MM.1S (cell line): Measurements from ENCODE around the gene TMEM60.
"Not testable (repeated sequence)": the region's sequence is repeated elsewhere in the genome, so short reads cannot be mapped to it uniquely, and the experiment has no call there.

ENCODE experiments used
- DNase-seq: peaks from one replicate; pipeline ENCODE4 v3.0.0-alpha.2; 2015
- H2AFZ ChIP-seq: fragments of 300-600 bp; sonication (generic); 2 replicates; pipeline ENCODE4 v1.6.0; 2016; ENCODE audit warnings: antibody characterized with exemption, low read length
- H3F3A ChIP-seq: fragments of 300-600 bp; sonication (generic); 2 replicates; pipeline ENCODE4 v1.6.1; 2016; ENCODE audit warnings: mild to moderate bottlenecking, antibody characterized with exemption, low read length, moderate library complexity, mixed read lengths; ENCODE audit not compliant: insufficient read depth
- H3K27ac ChIP-seq: fragments of 300-600 bp; sonication (generic); 2 replicates; pipeline ENCODE4 v1.5.1; 2016; ENCODE audit warnings: mild to moderate bottlenecking, low read length
- H3K27me3 ChIP-seq: fragments of 300-600 bp; sonication (generic); replicated peaks from 2 replicates; pipeline ENCODE4 v1.6.0; 2016; ENCODE audit warnings: low read length; ENCODE audit not compliant: insufficient read depth
- H3K36me3 ChIP-seq: fragments of 300-600 bp; sonication (generic); replicated peaks from 2 replicates; pipeline ENCODE4 v1.6.1; 2016; ENCODE audit warnings: mild to moderate bottlenecking, low read length, mixed read lengths; ENCODE audit not compliant: insufficient read depth
- H3K4me1 ChIP-seq: fragments of 300-600 bp; sonication (generic); 2 replicates; pipeline ENCODE4 v1.6.1; 2016; ENCODE audit warnings: low read length, mixed read lengths
- H3K4me2 ChIP-seq: fragments of 300-600 bp; sonication (generic); 2 replicates; pipeline ENCODE4 v1.6.0; 2016; ENCODE audit warnings: low read depth, low read length
- H3K4me3 ChIP-seq: fragments of 300-600 bp; sonication (generic); 2 replicates; pipeline ENCODE4 v1.5.1; 2016; ENCODE audit warnings: low read length, mixed read lengths
- H3K79me2 ChIP-seq: fragments of 300-600 bp; sonication (generic); 2 replicates; pipeline ENCODE4 v1.6.1; 2016; ENCODE audit warnings: mixed run types, low read length, mixed read lengths
- H3K9ac ChIP-seq: fragments of 300-600 bp; sonication (generic); 2 replicates; pipeline ENCODE4 v1.6.1; 2016; ENCODE audit warnings: low read length, mixed read lengths
- H3K9me2 ChIP-seq: fragments of 300-600 bp; sonication (generic); replicated peaks from 2 replicates; pipeline ENCODE4 v1.6.1; 2016; ENCODE audit warnings: mild to moderate bottlenecking, low read length, mixed read lengths; ENCODE audit not compliant: insufficient read depth
- H3K9me3 ChIP-seq: fragments of 300-600 bp; sonication (generic); replicated peaks from 2 replicates; pipeline ENCODE4 v1.6.1; 2016; ENCODE audit warnings: mild to moderate bottlenecking, low read length, mixed read lengths; ENCODE audit not compliant: insufficient read depth
- H4K20me1 ChIP-seq: fragments of 300-600 bp; sonication (generic); 2 replicates; pipeline ENCODE4 v1.6.1; 2016; ENCODE audit warnings: mild to moderate bottlenecking, low read length, moderate library complexity, mixed read lengths; ENCODE audit not compliant: insufficient read depth
- CTCF ChIP-seq: fragments of 300-600 bp; sonication (generic); IDR thresholded peaks from 2 replicates; pipeline ENCODE4 v1.5.1; 2016; ENCODE audit warnings: antibody characterized with exemption, low read length, mixed read lengths
- EZH2 ChIP-seq: fragments of 300-600 bp; sonication (generic); optimal IDR thresholded peaks from 2 replicates; pipeline ENCODE3; 2017; ENCODE audit warnings: low read depth, mild to moderate bottlenecking, antibody characterized with exemption, low read length, mixed read lengths
- EZH2phosphoT487 ChIP-seq: fragments of 300-600 bp; sonication (generic); IDR thresholded peaks from 2 replicates; pipeline ENCODE4 v1.6.1; 2018; ENCODE audit warnings: antibody characterized with exemption, low read length

Gene TMEM60

GRCh38 chr7:77839919-77840318 lies 41.7 kb upstream of the TMEM60 start:
- H3F3A ChIP-seq, result no peaks in the 10 kb centered on the region
- no peak overlapping the region for H3K27ac ChIP-seq
- no peaks in the 10 kb centered on the region for H3K27me3 ChIP-seq
- H3K36me3 ChIP-seq, result no peaks in the 10 kb centered on the region
- no peaks in the 10 kb centered on the region for H3K9me3 ChIP-seq
- no peak overlapping the region for H3K4me3 ChIP-seq
- no peaks in the 10 kb centered on the region for H4K20me1 ChIP-seq
- no peaks in the 10 kb centered on the region for H3K4me1 ChIP-seq
- no peak overlapping the region for H3K4me2 ChIP-seq
- H3K79me2 ChIP-seq, result no peaks in the 10 kb centered on the region
- no peak overlapping the region for H2AFZ ChIP-seq
- H3K9me2 ChIP-seq, result no peaks in the 10 kb centered on the region
- H3K9ac ChIP-seq, result no peak overlapping the region
- no peak for TF ChIP-seq EZH2phosphoT487
- DNase-seq, result no peak

- Histone ChIP-seq H3K4me2 (no peak overlapping the region), H3K79me2 (no peaks in the 10 kb centered on the region), H3K36me3 (no peaks in the 10 kb centered on the region), H2AFZ (no peak overlapping the region), H3K9ac (no peak overlapping the region), H3K9me3 (no peaks in the 10 kb centered on the region), H3K4me1 (no peaks in the 10 kb centered on the region), H3K4me3 (no peak overlapping the region), H3K27me3 (no peaks in the 10 kb centered on the region), H3F3A (no peaks in the 10 kb centered on the region), H4K20me1 (no peaks in the 10 kb centered on the region), H3K9me2 (no peaks in the 10 kb centered on the region), H3K27ac (no peak overlapping the region)
- no peak for DNase-seq
- no peak for TF ChIP-seq EZH2phosphoT487
- TF ChIP-seq EZH2, result no peak
- no peak for TF ChIP-seq CTCF
These were observed 40.8 kb upstream of the TMEM60 start for GRCh38 chr7:77838929-77839491.

GRCh38 chr7:77837966-77838365 lies 39.7 kb upstream of the TMEM60 start:
- Histone ChIP-seq H3F3A (no peaks in the 10 kb centered on the region), H3K9me2 (no peaks in the 10 kb centered on the region), H3K4me1 (no peaks in the 10 kb centered on the region), H3K9me3 (no peaks in the 10 kb centered on the region), H3K79me2 (no peaks in the 10 kb centered on the region), H3K4me3 (no peak overlapping the region), H3K27ac (no peak overlapping the region), H4K20me1 (no peaks in the 10 kb centered on the region), H2AFZ (no peak overlapping the region), H3K9ac (no peak overlapping the region), H3K4me2 (no peak overlapping the region), H3K27me3 (no peaks in the 10 kb centered on the region), H3K36me3 (no peaks in the 10 kb centered on the region)
- TF ChIP-seq CTCF, result no peak
- no peak for TF ChIP-seq EZH2phosphoT487
- no peak for TF ChIP-seq EZH2
- DNase-seq, result no peak

GRCh38 chr7:77837275-77837674 lies 39.0 kb upstream of the TMEM60 start:
- no peaks in the 10 kb centered on the region for H3K4me1 ChIP-seq
- no peaks in the 10 kb centered on the region for H3K9me2 ChIP-seq
- no peak overlapping the region for H3K9ac ChIP-seq
- no peaks in the 10 kb centered on the region for H3K9me3 ChIP-seq
- H3F3A ChIP-seq, result no peaks in the 10 kb centered on the region
- H3K27ac ChIP-seq, result no peak overlapping the region
- no peak overlapping the region for H3K4me2 ChIP-seq
- no peak for DNase-seq
- H3K27me3 ChIP-seq, result no peaks in the 10 kb centered on the region
- H3K4me3 ChIP-seq, result no peak overlapping the region
- H3K79me2 ChIP-seq, result no peaks in the 10 kb centered on the region
- no peaks in the 10 kb centered on the region for H4K20me1 ChIP-seq
- no peak overlapping the region for H2AFZ ChIP-seq
- TF ChIP-seq EZH2phosphoT487, result no peak
- TF ChIP-seq CTCF, result no peak
- TF ChIP-seq EZH2, result no peak
- no peaks in the 10 kb centered on the region for H3K36me3 ChIP-seq

- not testable (repeated sequence) for H3K27me3 ChIP-seq, H3K79me2 ChIP-seq
These were observed 38.2 kb upstream of the TMEM60 start for GRCh38 chr7:77836425-77836824.

More at GRCh38 chr7:77836425-77836824, 38.2 kb upstream of the TMEM60 start:
- H3K4me1 ChIP-seq, H4K20me1 ChIP-seq, H3K9ac ChIP-seq, H3K4me2 ChIP-seq, H2AFZ ChIP-seq, H3K4me3 ChIP-seq, H3K36me3 ChIP-seq, H3K27ac ChIP-seq, DNase-seq, H3K9me2 ChIP-seq, H3K9me3 ChIP-seq, H3F3A ChIP-seq: not testable (repeated sequence)
